Measurements from ENCODE around the gene NME7.
"Not testable (repeated sequence)": the region's sequence is repeated elsewhere in the genome, so short reads cannot be mapped to it uniquely, and the experiment has no call there.

The NME7 gene

DNA sequence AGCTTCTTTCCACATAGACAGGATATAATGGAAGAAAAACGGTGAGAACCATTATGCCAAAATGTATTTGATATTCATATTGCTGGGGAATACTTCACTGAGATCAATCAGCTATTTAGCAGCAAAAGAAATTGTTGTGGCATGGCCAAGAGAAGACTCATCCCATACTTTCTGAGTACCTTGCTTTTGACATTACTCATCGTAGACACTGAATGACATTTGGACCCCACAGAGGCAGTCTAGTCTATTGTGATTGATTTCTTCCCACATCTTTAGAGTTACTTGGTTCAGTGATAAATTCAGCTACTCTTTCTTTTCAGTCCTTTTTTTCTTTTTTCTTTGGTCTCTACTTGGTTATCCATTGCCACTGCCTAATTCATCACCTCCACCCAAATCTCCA lies 239.0 kb downstream of the NME7 start:
- no peak for DNase-seq (ENCODE audit: low read depth in 2 of 2)

DNA sequence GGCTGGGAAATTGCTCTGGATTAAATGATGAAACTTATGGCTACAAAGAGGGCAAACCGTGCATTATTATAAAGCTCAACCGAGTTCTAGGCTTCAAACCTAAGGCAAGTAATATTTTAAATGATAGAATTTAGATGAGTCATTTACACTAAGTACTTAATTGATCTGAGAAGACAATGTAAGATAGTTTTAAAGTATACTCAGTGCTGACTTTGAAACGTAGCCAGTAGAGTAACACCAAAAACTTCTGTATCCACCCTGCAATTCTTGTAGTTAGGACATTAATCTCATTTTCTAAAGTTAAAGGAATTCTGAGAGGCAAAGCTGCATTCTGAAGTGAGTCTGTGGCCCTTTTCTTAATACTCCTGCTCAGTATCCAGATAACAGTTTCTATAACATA lies 240.3 kb downstream of the NME7 start:
- no peak for DNase-seq (ENCODE audit: low read depth in 2 of 2)

DNA sequence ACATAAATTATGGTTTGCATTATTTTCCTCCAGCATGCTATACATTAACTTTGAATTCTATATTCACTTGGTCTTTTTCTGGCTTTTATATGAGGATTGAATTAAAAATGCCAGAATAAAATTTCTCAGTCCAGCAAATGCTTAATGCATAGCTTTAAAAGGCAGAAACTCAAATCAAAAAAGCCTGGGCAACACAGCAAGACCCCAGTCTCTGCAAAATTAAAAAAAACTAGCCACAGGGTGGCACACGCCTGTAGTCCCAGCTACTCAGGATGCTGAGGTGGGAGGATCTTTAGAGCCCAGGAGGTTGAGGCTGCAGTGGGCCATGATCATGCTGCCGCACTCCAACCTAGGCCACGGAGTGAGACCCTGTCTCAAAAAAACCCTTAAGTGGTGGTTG lies 241.3 kb downstream of the NME7 start:
- DNase-seq (ENCODE audit: low read depth in 2 of 2), result no peak

DNA sequence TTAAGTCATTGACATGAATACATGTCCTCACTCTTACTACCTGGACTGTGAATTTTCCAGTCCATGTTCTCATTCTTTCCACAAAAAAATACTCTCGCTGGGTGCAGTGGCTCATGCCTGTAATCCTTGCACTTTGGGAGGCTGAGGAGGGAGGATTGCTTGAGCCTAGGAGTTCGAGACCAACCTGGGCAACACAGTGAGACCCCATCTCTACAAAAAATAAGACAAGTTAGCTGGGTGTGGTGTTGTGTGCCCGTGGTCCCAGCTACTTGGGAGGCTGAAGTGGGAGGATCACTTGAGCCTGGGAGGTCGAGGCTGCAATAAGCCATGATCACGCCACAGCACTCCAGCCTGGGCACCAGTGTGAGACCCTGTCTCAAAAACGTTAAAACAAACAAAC lies 242.0 kb downstream of the NME7 start:
- DNase-seq (ENCODE audit: low read depth in 2 of 2), result not testable (repeated sequence)

DNA sequence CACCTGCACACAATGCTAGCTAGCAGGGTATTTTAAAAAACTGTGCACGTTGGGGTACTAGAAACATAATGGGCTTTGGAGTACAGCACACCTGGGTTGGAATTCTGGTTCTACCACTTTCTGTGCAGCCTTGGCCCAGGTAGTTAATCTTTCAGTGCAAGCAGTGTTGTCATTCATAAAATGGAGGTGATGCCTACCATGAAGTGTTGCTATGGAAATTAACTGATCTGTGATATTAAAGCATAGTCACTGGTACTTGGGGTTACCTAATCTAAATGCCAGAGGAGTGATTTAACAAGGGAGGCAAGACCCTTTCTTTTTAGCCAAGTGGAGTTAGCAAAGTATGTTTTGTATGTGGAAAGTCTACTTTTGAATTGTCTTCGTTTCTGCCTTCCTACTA lies 243.1 kb downstream of the NME7 start:
- DNase-seq (ENCODE audit: low read depth in 2 of 2), result no peak

DNA sequence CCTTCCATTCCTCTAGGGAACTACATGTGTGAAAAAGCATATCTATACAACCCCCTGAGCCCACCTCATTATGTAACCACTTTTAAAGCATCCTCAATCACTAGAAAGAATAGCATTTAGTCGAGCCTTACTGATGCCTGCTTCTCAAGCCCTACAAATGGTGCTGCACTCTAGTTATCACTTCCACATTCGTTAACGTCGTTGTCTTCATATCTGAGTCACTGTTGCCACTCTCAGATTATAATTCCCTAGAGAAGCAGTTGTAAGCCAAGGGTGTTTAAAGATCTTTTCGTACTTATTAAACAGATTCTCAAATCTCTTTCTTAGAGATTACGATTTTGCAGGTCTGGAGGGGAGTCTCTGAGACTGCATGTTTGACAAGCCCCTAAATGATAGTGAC lies 244.6 kb downstream of the NME7 start:
- DNase-seq (ENCODE audit: low read depth in 2 of 2), result no peak

DNA sequence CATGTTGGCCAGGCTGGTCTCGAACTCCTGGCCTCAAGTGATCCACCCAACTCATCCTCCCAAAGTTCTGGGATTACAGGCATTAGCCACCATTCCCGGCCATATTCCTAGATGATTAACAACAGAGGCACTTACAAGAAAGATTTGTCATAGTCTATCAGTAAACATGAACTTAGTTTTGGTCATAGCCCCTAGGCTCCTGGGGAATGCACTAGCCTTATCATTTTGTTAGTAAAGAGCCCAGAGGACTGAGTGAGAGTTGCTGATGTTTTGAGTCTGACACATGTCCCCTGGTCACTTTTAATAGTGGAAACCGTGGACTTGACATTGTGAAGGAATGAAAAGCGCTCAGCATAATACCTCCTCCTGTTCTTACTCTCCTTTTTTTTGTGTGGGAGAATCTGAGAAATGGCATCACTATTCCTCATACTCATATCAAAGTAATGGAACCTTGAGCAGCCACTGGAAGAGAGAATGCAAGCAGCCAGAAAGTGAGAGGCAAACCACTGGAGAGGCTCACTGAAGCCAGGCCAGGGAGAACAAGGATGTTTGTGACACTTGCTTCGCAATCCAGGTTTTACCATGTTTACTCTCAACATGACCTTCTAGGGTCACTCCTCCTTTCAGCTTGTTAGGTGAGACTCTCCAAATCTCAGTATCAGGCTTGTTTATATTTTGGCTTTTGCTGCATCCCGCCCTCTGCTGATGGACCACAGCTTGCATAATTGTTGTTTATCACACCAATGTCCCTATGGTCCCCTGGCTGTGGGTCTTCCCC lies 246.3 kb downstream of the NME7 start:
- DNase-seq (ENCODE audit: low read depth in 2 of 2), result no peak

DNA sequence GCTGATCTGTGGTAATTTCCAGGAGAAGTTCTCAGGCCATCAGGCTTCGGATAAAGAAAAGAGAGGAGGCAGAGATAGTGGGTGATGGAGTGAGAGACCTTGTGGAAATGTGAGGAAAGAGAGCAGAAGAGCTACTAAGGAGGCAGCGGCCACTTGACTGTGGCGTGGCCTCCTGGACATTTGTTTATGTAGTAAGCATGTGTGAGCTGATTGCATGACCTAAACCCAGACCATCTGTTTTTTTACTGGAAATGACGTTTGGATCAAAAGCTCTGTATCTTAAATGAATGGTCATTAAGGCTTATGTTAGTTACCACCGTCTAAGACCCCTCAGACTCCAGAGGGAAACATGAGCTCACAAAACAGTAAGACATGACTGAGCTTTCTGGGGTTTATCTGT lies 247.5 kb downstream of the NME7 start:
- DNase-seq (ENCODE audit: low read depth in 2 of 2), result no peak

DNA sequence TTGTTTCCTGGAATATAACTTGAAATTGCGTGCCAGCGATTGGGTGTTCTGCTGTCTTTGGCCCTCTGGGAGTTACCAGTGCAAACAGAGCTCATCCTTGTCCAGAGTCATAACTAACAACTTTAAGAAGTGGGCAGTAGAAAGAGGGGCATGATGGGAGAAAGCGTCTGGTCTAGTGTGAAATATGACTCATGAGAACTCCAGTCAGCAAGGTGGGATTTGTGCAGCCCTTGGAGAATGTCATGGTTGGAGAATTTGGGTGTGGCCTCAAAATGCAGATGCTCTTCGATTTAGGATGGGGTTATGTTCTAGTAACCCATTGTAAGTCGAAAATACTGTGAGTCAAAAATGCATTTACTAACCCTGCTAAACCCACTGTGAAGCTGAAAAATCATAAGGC lies 248.2 kb downstream of the NME7 start:
- DNase-seq (ENCODE audit: low read depth in 2 of 2), result no peak

DNA sequence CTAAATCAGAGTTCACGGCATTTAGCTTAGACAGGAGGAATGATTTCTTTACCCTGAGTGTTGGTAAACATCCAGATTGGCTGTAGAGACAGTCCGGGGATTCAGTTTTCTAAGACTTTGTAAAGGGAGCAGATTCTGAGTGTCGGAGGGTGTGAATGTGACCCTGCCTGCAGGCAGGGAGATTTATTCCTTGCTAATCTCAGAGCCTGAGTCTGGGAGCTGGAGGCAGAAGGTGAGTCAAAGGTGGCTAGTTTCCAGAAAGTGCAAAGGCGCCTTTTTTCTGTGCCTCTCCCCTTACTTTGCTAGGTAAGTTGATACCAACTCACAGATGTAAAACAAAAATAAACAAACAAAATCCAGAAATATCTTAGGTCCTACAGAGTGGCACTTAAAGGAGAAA lies 249.4 kb downstream of the NME7 start:
- DNase-seq (ENCODE audit: low read depth in 2 of 2), result no peak

DNA sequence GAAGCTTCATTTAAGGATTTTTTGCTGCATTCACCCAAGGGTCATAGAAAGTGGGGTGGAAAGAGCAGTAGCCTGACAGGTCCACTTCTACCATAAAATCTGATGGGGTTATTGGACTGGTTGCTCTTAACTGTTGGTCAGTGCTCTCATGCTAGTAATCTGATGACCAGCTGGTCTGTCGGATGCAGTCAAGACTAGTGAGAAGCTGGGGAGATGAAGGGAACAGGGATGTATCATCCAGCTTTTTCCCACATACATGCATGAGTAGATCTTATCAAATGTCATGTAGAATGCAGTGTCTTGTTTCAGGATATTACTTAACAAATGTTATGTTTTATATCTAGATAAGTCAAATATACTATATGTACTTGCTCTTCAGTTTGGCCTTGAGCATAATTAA lies 250.0 kb downstream of the NME7 start:
- DNase-seq (ENCODE audit: low read depth in 2 of 2), result no peak

DNA sequence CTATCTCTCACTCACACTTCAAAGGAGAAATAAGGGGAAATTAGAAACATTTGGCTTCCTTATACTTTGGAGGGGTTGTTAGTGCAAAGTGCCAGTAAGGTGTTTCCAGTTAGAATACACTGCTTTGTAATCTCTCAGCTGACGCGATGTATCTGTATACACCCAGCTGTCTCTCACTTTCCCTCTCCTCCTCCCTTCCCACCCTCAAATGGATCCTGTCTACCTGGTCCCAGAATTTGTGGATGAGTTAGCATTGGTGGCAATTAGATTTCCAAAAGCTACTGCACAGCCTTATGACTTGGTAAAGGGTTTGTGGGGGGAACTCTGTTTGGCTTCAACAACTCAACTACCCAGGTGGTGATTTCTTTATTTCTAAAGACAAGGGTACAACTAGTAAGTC lies 250.6 kb downstream of the NME7 start:
- DNase-seq (ENCODE audit: low read depth in 2 of 2), result no peak

DNA sequence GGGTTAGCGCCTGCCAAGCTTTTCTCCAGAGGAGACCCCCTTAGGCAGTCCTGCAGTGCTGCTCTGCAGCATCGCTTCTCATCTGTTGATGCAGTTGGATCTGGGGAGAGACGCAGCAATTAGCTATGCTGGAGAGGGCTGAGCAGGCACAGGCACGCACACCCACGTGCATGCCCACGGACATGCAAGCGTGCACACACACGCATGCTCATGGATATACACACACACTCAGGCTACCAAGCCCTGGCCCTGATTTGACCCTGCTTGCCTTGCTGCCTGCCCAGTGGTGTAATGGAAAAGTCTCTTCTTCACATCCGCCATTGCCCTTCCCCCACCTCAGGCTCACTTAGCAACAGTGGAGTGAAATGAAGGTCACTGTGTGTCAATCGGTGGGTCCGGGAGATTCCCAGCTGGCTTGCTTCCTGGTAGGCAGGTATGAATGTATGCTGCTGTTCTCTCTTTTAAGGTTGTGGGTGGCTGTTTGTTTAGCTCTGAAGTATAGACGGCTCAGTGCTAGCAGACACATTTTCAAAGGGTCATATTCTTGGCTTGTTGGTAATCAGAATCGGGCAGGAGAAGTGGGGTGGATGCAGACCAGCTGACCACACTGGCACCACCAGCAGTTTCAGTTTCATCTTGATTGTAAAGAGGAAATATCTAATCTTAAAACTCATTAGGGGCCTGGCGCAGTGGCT lies 251.6 kb downstream of the NME7 start:
- DNase-seq (ENCODE audit: low read depth in 2 of 2), result no peak

DNA sequence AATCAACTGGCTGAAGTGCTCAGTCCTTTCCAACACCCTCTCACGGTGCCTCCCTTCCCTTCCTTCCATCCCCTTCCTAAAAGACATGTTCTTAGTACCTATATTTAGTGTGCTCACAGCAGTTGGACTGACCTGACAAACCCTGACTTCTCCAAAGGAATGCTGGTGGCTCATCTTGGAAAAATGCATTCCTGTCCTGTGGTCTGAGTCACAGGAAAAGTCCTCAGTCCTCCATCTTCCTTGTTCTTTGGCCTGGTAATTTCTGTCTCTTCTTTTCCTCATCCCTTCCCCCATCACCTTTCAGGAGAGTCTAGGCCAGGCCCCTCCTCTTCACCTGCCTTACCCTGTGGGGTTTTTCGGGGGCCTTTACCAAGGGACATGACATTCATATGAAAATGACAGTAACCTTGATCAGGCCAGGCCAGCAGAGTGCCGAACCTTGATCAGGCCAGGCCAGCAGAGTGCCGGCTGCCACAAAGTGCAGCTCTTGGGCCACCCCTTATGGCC lies 253.9 kb downstream of the NME7 start:
- no peak for DNase-seq (ENCODE audit: low read depth in 2 of 2)

DNA sequence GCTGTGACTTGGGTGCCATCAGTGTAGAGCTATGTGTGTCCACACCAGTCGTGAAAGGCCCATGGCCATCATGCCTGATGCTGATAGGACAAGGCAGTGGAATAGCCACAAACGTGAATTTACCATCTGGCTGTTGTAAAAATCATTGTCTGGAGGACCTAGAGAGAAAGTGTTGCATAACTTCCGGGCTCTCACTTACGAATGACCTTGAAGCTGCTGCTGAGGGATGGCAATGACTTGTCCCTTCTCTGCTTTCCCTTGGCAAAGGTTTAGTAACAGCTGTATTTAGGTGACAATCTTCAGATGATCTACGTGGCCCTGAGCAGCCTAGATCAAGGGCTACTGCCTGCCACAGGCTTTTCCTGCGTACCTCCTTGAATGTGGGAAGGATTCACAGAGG lies 255.4 kb downstream of the NME7 start:
- no peak for DNase-seq (ENCODE audit: low read depth in 2 of 2)

DNA sequence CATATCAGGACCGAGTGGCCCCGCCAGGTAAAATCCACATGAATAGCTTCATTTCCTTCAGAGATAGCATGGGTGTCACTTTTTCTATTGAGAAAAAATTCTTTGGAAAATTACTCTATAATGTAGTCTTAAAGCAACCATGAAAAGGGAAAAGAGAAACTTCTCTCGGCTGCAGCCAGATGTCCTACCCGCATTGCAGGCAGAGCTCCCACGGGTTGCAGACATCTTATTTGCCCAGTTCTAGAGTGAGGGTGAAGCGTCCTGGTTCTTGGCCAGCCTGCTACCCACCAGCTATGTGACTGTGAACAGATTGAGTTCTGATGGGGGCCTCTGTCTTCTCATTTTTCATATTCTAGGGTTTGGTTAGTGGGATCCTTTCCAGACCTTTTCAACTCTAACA lies 256.1 kb downstream of the NME7 start:
- DNase-seq (ENCODE audit: low read depth in 2 of 2), result no peak

DNA sequence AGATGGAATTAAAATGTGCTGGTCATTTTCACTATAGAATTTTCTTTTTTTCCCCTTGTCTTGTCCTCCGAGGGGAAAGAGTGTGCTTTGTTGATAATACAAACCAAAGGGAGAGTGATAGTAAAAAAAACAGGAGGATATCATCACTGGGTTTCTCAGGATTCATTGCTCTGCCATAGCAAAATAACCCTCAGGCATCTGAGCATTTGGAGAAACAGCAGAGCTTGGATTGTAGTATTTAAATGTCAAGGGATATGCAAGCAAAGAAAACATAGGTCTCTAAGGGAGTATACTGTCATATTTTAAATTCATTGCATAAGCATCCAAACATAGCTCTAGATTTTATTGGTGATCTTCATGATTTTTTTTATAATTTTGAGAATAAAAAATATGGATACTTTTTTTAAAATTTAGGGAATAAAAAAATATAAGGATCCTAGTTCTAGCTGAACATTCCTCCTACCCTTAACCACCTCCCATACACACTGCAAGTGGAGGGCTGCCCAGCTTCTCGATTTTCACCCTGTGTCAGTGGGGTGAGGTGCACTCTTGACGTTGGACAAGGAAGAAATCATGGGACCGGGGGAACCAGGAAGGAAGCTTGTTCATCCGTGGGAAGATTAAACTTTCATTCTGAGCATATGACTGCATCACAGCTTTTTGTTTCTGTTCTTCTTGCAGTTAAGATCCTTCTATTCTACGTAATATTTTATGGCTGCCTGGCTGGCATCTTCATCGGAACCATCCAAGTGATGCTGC lies 256.7 kb downstream of the NME7 start:
- DNase-seq (ENCODE audit: low read depth in 2 of 2), result no peak

DNA sequence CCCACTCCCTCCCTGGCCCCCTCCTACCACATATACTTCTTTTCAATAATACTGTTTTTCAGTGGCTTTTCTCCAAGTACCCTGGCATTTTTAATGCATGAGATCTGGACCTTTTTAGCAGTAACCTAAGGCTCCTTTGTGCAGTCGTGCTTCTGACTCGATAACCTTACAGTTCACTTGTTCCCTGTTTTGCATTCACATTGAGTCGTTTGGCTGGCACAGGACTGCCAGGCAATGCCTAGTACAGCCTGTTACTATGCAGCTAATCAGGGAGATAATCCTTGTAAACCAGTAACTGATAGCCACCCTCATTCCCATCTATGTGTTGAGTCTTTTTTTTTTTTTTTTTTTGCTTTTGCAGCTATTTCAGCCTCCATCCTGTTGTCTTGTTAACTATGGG lies 257.4 kb downstream of the NME7 start:
- no peak for DNase-seq (ENCODE audit: low read depth in 2 of 2)

DNA sequence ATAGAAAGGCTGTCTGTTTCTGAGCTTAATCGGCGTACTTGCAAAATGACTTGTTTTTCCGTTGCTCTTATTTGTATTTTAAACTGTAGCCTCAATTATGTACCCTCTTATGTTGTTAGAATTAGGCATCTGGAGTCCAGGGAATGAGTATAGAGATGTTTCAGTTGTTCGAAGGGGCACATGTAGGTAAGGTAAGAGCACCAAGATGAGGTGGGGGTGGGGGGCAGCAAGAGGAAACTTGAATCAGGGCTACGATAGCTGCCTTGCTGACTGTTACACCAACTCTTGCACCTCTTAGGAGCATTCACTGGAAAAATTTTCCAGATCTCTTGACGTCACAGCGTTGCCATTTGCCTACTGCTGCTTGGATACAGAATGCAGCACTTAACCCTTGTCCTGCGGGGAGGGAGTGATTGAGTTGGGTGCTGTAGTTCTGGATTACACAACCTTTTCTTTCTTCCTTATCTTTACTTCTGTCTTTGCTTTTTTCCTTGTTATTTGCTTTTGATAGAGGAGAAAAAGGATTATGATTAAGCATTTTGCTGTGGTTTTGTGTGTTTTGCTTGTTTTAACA lies 257.9 kb downstream of the NME7 start:
- DNase-seq (ENCODE audit: low read depth in 2 of 2), result no peak

DNA sequence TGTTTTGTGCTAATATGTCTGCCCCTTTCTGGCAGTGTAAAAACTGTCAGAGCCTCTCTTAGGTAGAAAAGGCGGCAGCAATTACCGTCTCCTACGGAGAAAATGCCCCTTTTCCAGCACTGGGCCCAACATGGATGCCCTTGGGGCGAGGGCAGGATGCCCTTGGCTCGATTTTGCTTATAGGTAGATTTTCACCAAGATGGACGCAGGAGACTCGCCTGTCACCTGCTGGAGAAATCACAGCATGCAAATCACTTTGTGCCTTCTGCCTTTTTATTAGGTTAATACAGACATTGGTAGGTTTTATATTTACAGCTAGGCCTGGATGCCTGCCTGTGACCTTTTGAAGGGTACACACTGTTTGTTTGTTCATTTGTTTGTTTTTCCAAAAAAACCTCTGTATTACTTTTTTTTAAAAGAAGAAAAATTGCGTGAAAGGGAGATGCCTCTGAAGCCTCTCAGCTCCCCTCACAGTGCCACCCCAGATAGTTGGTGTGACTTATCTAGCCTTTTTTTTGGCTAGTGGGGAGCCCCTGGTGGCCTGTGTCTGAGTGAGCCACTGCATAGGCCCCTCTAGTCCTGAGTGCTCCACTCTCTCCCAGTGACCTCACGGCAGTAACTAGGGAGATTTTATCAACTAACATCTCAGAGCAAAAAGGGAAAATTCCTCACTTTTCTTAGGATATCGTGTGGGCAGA lies 258.6 kb downstream of the NME7 start:
- no peak for DNase-seq (ENCODE audit: low read depth in 2 of 2)

DNA sequence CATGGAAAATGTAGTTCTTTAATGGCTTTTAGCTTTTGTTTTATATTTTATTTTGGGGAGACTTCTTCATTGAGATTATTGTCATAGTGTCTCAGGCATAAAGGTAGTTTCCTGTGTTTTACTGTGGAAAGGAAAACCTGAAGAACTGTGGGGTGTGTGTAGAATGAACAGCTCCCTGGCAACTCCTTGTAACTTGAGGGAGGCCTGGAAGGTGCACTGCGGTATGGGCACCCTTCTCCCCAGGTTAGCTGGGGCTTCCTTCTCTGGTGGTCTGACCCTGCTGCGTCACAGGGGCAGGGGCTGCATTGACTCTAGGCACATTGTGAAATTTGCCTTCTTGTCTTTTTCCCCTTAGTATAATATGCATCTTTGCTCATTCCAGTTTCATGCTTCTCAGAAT lies 259.4 kb downstream of the NME7 start:
- DNase-seq (ENCODE audit: low read depth in 2 of 2), result no peak
